ENCODE measurements around the gene ARID1A. TPM values are rescaled to one million over a fixed set of nuclear protein-coding genes. Genes with fewer than 3 reads are reported as not detected.

The ARID1A gene
- total and polyA plus RNA-seq, 2 donors from 2014 or later = 9.9 to 71.7 TPM

DNA sequence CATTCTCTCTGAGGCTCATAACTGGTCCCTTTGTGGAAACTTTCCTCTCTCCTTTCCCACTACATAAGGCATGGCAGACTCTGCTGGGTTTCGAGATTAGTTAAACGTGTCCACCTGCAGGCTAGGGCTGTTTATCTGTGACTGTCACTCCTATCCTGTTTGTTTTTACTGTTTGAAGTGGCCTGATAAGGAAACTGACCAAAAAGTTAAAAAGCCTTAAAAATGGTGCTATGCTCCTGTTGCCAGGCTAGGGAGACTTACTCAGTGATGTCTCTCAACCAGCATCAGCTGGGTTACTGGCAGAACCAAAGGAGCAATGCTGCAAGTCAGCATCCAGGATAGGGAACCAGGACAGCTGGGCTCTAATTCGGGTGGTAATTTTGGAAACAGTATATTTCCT, 95.8 kb downstream of the ARID1A start:
- DNase-seq (no peak), FAIRE-seq (no peak)
- H3K9me3 ChIP-seq (ENCODE audit: control insufficient read depth in 2 of 3, insufficient read depth in 1 of 3, low read length in 3 of 3) = no peaks in the 10 kb centered on the region
- intact Hi-C loops (cut with DNase I) = loop anchor here (5.0 kb wide), 1 partner anchor 189 kb away; no protein-coding TSS in a partner anchor
- H3K27ac ChIP-seq (ENCODE audit: low read depth in 2 of 2, low read length in 2 of 2) = no peak overlapping the region
- H3K9ac ChIP-seq (ENCODE audit: low read length in 3 of 3) = no peak overlapping the region
- peaks cover 3 to 11% (median 5%) of the 10 kb centered on the region in 3 donors for H3K4me1 ChIP-seq (ENCODE audit: control insufficient read depth in 2 of 3, insufficient read depth in 2 of 3, low read depth in 1 of 3, low read length in 3 of 3)
- no peak for TF ChIP-seq CTCF (IDR thresholded peaks at IDR 0.05; ENCODE audit: borderline replicate concordance, extremely low read depth, insufficient read depth)
- no peaks in the 10 kb centered on the region for H3K27me3 ChIP-seq (ENCODE audit: control insufficient read depth, insufficient read depth, low read length)
- peaks cover 0 to 12% (median 11%) of the 10 kb centered on the region in 3 donors for H3K36me3 ChIP-seq (ENCODE audit: control insufficient read depth in 2 of 3, insufficient read depth in 3 of 3, low read length in 3 of 3)
- H3K4me3 ChIP-seq (ENCODE audit: low read length in 3 of 3) = no peak overlapping the region

GRCh38 chr1:26792924-26793323, 97.1 kb downstream of the ARID1A start:
- H3K27me3 ChIP-seq (ENCODE audit: control insufficient read depth, insufficient read depth, low read length) = no peaks in the 10 kb centered on the region
- H3K27ac ChIP-seq (ENCODE audit: low read depth in 2 of 2, low read length in 2 of 2) = no peak overlapping the region
- H3K36me3 ChIP-seq (ENCODE audit: control insufficient read depth in 2 of 3, insufficient read depth in 3 of 3, low read length in 3 of 3) = peaks cover 0 to 12% (median 11%) of the 10 kb centered on the region in 3 donors
- TF ChIP-seq CTCF (IDR thresholded peaks at IDR 0.05; ENCODE audit: borderline replicate concordance, extremely low read depth, insufficient read depth) = no peak
- no peak overlapping the region for H3K9ac ChIP-seq (ENCODE audit: low read length in 3 of 3)
- DNase-seq (no peak), FAIRE-seq (no peak)
- intact Hi-C loops (cut with DNase I) = loop anchor here (5.0 kb wide), 1 partner anchor 191 kb away; no protein-coding TSS in a partner anchor
- peaks cover 0 to 8% (median 3%) of the 10 kb centered on the region in 3 donors for H3K4me1 ChIP-seq (ENCODE audit: control insufficient read depth in 2 of 3, insufficient read depth in 2 of 3, low read depth in 1 of 3, low read length in 3 of 3)
- H3K9me3 ChIP-seq (ENCODE audit: control insufficient read depth in 2 of 3, insufficient read depth in 1 of 3, low read length in 3 of 3) = no peaks in the 10 kb centered on the region
- no peak overlapping the region for H3K4me3 ChIP-seq (ENCODE audit: low read length in 3 of 3)

DNA sequence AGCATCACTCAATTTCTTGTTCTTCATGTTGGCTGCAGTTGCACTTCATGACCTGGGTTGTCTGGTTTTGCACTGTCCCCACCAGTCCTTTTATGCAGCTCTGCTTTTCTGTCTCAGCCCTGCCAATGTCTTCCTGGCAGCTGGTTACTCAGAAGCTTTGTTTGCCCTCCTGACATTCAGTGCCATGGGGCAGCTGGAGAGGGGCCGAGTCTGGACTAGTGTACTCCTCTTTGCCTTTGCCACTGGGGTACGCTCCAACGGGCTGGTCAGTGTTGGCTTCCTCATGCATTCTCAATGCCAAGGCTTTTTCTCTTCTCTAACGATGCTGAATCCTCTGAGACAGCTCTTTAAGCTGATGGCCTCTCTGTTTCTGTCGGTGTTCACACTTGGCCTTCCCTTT, 98.6 kb downstream of the ARID1A start:
- TF ChIP-seq CTCF (IDR thresholded peaks at IDR 0.05; ENCODE audit: borderline replicate concordance, extremely low read depth, insufficient read depth) = no peak
- FAIRE-seq (no peak), DNase-seq (no peak)
- Histone ChIP-seq H3K9me3 (ENCODE audit: control insufficient read depth in 2 of 3, insufficient read depth in 1 of 3, low read length in 3 of 3) (no peaks in the 10 kb centered on the region), H3K27me3 (ENCODE audit: control insufficient read depth, insufficient read depth, low read length) (no peaks in the 10 kb centered on the region), H3K4me1 (ENCODE audit: control insufficient read depth in 2 of 3, insufficient read depth in 2 of 3, low read depth in 1 of 3, low read length in 3 of 3) (peaks cover 0 to under 1% (median 0%) of the 10 kb centered on the region in 3 donors), H3K36me3 (ENCODE audit: control insufficient read depth in 2 of 3, insufficient read depth in 3 of 3, low read length in 3 of 3) (peaks cover 0 to 12% (median 11%) of the 10 kb centered on the region in 3 donors), H3K4me3 (ENCODE audit: low read length in 3 of 3) (no peak overlapping the region), H3K9ac (ENCODE audit: low read length in 3 of 3) (no peak overlapping the region), H3K27ac (ENCODE audit: low read depth in 2 of 2, low read length in 2 of 2) (no peak overlapping the region)
- intact Hi-C loops (cut with DNase I) = loop anchor here (5.0 kb wide), 1 partner anchor 192 kb away; no protein-coding TSS in a partner anchor

DNA sequence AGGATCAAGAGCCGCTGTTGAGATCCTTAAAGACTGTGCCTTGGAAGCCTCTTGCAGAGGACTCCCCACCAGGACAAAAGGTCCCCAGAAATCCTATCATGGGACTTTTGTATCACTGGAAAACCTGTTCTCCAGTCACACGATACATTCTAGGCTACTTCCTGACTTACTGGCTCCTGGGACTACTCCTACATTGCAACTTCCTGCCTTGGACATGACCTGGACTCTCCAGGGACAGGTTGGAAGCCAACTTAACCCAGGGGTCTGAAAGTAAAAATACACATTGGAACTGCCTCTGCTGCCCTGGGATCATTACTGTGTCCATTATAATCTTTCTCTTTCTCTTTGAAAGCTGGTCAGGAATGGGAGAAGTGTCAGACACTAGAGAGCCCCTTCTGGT, 101.8 kb downstream of the ARID1A start:
- Histone ChIP-seq H3K9me3 (ENCODE audit: control insufficient read depth in 2 of 3, insufficient read depth in 1 of 3, low read length in 3 of 3) (no peaks in the 10 kb centered on the region), H3K4me3 (ENCODE audit: low read length in 3 of 3) (no peak overlapping the region), H3K9ac (ENCODE audit: low read length in 3 of 3) (no peak overlapping the region), H3K4me1 (ENCODE audit: control insufficient read depth in 2 of 3, insufficient read depth in 2 of 3, low read depth in 1 of 3, low read length in 3 of 3) (peaks cover 0 to 8% (median 7%) of the 10 kb centered on the region in 3 donors), H3K27ac (ENCODE audit: low read depth in 2 of 2, low read length in 2 of 2) (no peak overlapping the region), H3K36me3 (ENCODE audit: control insufficient read depth in 2 of 3, insufficient read depth in 3 of 3, low read length in 3 of 3) (peaks cover 0 to 12% (median 11%) of the 10 kb centered on the region in 3 donors), H3K27me3 (ENCODE audit: control insufficient read depth, insufficient read depth, low read length) (no peaks in the 10 kb centered on the region)
- intact Hi-C loops (cut with DNase I) = no loop called here
- no peak for TF ChIP-seq CTCF (IDR thresholded peaks at IDR 0.05; ENCODE audit: borderline replicate concordance, extremely low read depth, insufficient read depth)
- FAIRE-seq = no peak
- DNase-seq = peak in 1 of 5 donors; percentile 12
